UCSD-AML1 (cell line): ENCODE results near the gene ART3.
"Not testable (repeated sequence)": the region's sequence is repeated elsewhere in the genome, so short reads cannot be mapped to it uniquely, and the experiment has no call there.

Source experiments
- DNase-seq: peaks from one replicate; lab custom pipeline; 2025; ENCODE audit not compliant: unreplicated experiment; lab: John Stamatoyannopoulos, UW

Gene ART3

GRCh38 chr4:76074468-76074867, at the start of gene ART3:
TSS of gene ART3 (plus strand) at chr4:76074709. CDS start at chr4:76075890, 1,181 bp downstream.
- no peak for DNase-seq

DNA sequence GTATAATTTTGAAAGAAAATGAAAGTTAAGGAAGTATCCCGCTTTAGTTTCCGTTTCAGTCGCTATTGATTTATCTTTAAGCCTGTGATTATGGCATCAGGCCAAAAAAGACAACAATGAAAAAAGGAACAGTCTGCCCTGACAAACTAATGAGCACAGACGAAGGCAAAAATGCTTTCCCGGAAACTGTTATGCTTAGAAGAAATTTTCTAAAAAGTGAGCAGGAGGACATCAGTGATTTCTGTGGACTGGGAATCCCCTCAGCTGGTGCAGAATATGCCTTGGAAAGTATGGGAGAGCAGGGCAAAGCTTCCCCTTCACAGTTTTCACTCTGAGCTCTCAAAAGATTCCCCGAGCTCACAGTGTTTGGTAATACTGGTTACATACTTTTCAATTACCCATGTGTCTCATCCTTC, 46.2 kb upstream of the ART3 start:
- DNase-seq, result no peak

DNA sequence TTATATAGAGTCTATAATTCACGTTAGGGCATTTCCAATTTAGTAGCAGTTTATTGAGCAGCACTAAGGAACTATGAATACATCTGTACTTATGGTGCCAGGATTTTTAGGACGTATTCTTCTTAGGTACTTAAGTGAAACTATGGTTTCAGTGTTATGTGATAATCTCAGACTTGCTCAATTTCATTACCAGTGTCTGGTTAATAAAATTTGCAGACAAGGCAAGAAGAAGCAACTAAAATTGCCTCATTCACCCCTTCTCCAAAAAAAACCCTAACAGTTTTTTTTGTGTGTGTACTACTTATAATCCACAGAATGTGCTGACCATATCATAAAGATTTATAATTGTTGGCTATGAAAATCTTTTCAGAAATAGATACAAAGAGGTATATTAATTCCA, 45.2 kb upstream of the ART3 start:
- DNase-seq, result no peak

DNA sequence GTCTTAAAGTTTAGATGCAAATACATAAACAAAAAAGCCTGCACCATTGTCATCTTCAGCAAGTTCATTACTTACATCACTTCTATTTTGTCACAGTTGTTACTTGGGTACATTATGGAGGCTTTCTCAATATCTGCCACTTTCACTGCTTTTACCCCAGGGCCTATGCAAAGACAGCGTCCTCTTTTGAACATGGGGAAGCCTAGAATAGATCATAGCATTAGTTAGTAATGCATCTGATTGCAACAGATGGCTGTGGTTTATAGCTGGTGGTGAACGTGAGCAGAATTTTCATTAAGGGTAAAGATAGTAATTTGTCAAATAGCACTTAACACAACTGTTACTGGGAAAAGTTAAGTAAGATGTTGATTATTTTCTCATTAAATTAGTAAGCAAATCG, 39.4 kb upstream of the ART3 start:
- no peak for DNase-seq

DNA sequence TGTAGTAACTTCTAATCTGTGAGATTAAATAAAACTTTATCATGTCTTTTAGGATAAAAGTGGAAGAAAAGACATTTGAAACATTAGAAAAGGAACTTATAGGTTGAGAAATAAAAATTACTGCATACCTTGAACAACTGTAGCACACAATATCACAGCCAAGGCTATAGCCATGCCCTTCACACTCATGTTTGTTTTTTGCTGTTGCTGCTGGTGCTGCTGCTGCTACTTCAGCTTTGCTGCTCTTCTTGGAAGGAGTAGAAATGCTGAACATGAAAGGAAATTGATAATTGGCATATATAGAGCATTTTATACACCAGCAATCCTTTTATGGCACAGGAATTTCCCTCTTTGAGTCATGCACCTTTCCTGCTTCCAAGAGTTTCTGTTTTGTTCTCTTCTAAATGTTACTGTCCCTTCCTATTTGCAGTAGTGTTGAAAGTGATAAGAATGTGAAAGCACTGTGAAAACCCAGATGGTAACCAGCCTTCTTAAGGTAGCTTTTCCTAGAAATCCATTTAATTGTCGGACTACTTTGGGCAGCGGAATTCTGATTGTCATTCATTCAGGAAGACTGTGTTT, 38.6 kb upstream of the ART3 start, which contains the start of gene CXCL11:
TSS of gene CXCL11 (minus strand) at position 272 of the 582 bp plus-strand sequence. CDS start at position 189, 83 bp downstream.
- no peak for DNase-seq

- no peak for DNase-seq
Measured at GRCh38 chr4:76036855-76037254, 37.7 kb upstream of the ART3 start.

GRCh38 chr4:76042241-76042998, 32.1 kb upstream of the ART3 start:
- DNase-seq, result not testable (repeated sequence)

DNA sequence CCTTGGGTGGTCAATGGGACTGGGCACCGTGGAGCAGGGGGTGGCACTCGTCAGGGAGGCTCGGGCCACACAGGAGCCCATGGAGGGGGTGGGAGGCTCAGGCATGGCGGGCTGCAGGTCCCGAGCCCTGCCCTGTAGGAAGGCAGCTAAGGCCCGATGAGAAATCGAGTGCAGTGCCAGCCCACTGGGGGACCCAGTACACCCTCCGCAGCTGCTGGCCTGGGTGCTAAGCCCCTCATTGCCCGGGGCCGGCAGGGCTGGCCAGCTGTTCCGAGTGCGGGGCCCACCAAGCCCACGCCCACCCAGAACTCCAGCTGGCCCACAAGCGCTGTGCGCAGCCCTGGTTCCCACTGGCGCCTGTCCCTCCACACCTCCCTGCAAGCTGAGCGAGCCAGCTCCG, 31.2 kb upstream of the ART3 start:
- not testable (repeated sequence) for DNase-seq

GRCh38 chr4:76044686-76045085, 29.8 kb upstream of the ART3 start:
- DNase-seq, result not testable (repeated sequence)

GRCh38 chr4:76049860-76050416, 24.6 kb upstream of the ART3 start:
- DNase-seq, result not testable (repeated sequence)

- DNase-seq, result not testable (repeated sequence)
Measured at GRCh38 chr4:76050560-76051050, 23.9 kb upstream of the ART3 start.

DNA sequence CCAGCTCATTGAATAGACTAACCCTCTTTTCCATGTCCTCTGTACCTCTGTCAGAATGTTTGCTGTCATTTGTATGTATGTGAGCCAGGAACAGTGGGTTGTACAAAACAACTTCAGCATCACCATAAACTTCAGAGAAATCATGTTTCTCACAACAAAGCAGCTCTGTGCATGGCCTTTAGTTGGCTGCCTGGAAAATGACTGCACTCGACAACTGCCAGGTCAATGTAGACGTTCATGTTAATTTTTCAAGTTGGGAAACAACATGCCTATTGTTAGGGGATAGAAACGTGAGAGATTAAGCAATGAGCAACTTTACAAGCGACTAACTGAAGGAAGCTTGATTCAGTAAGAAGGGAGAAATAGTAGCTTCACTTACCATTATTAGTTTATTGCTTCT, 20.8 kb upstream of the ART3 start:
- no peak for DNase-seq

DNA sequence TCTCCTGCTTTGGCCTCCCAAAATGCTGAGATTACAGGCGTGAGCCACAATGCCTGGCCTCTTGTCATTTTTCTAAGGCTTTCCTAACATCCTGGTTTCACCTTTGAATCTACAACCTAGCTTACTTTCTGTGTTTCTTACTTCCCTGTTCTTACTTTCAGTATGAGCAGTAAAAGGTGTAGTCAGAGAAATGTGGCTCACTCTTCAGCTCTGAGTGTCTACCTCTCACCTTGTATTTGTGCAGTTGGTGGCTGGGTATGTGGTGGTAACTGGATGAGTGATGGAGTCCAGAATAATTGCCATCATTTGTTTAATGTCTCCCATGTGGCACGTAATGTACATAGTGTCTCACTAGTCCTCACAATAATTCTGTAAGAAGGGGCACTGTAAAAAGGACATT, 19.5 kb upstream of the ART3 start:
- no peak for DNase-seq

DNA sequence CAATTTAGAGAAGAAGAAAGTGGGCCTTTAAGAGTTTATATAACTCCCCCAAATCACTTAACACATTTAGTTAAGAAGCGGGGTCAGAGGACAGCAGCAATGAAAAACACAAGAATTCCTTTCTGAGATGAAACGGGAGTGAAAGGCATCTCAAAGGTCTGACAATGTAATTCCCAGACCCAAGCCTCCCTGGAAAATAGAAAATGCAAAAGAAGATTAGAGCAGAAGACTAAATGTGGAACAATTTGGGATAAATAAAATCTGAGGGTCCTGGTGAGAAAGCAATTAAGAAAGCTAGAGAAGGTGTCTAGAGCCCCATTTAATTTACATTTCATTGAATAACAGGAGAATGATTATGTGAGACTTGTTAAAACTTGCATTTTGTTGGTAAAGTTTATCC, 19.1 kb upstream of the ART3 start:
- DNase-seq, result no peak

DNA sequence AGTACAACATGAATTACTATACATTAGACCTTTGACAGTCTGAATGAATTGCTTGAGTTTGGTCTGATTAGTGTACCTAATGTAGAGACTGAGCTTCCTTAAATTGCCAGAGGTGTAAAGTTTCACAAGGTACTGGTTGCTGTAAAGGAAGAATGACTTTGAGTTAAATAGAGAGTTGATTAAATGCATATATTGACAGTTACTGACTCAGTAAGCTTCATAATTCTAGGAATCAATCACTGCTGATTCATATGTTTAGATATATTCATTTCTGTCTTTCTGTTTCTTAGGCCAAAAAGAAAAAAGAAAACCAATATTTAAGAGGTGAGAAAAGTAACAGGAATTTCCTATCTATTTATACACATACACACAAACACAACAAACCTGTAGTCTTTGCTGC, 16.2 kb upstream of the ART3 start:
- DNase-seq, result no peak

- no peak for DNase-seq
Measured at GRCh38 chr4:76058888-76059426, 15.6 kb upstream of the ART3 start.

DNA sequence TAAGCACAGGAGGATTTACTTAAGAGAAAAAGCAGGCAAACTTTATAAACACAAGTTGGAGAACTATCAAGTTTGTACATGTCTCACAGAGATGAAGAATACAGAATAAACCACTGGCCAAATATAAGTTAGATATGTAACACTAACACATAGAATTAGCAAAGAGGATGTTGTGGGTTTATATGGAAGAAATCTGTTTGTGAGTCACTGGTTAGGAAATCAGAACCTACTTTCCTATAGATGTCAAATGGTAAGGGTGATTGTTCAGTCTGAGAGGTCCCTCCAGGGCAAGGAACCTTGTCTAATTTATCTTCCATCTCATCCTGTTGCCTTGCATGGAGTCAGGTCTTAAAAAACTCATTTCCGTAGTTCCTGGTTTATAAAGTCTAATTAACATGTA, 14.8 kb upstream of the ART3 start:
- no peak for DNase-seq

GRCh38 chr4:76060506-76060905, 14.0 kb upstream of the ART3 start:
- DNase-seq, result peak; percentile 7

DNA sequence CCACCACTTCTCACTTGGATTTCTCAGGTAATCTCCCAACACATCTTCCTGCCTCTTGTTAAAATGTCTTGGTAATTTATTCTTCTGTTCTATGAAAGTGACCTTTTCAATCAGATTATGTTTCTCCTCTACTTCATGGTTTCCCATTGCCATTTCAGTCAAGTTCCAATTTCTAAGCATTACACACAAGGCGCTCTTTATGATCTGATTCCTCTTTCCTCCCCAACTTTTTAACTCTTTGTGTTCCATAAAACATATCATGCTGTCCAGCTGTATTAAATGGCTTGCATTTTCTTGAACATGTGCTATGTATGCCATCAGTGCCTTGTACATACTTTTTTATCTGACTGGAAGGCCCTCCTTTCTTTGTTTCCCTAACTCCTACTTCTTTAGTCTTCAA, 13.1 kb upstream of the ART3 start:
- DNase-seq, result no peak

- no peak for DNase-seq
Measured at GRCh38 chr4:76061982-76062381, 12.5 kb upstream of the ART3 start.

GRCh38 chr4:76066546-76066945, 8.0 kb upstream of the ART3 start:
- DNase-seq, result no peak
